Fibroblast of lung (primary cell): ENCODE results near the gene CDK1. TPM values are rescaled to one million over a fixed set of nuclear protein-coding genes. Genes with fewer than 3 reads are reported as not detected.

ENCODE experiments used
- DNase-seq, 2 donors: peaks; one replicate each; pipeline versions ENCODE4 v3.0.0 to v3.0.0-alpha.2; 2010; ENCODE audit warnings: low read depth in 2 of 2
- H2AFZ ChIP-seq: 2 replicates; pipeline ENCODE4 v1.5.1; 2012; ENCODE audit warnings: low read length, control low read depth, inconsistent platforms
- H3K27ac ChIP-seq: 2 replicates; pipeline ENCODE4 v1.5.1; 2011; ENCODE audit warnings: low read length, control low read depth; ENCODE audit not compliant: insufficient read depth
- H3K27me3 ChIP-seq: 2 replicates; pipeline ENCODE4 v1.5.1; 2011; ENCODE audit warnings: mild to moderate bottlenecking, low read length; ENCODE audit not compliant: control insufficient read depth, insufficient read depth
- H3K36me3 ChIP-seq: 2 replicates; pipeline ENCODE4 v1.5.1; 2011; ENCODE audit warnings: low read length; ENCODE audit not compliant: control insufficient read depth, insufficient read depth
- H3K4me1 ChIP-seq: 2 replicates; pipeline ENCODE4 v1.5.1; 2011; ENCODE audit warnings: low read length; ENCODE audit not compliant: control insufficient read depth, insufficient read depth; ENCODE audit errors: extremely low read depth
- H3K4me2 ChIP-seq: 2 replicates; pipeline ENCODE4 v1.5.1; 2011; ENCODE audit warnings: low read length, control low read depth; ENCODE audit not compliant: insufficient read depth; ENCODE audit errors: extremely low read depth
- H3K4me3 ChIP-seq, 4 experiments: fragments of 200-600 bp in 1 of 4; sonication (generic) in 1 of 4; replicated peaks in 1 of 4; 2 replicates each; pipeline ENCODE4 v1.5.1; 2011 to 2016; ENCODE audit warnings: low read length in 4 of 4, low read depth in 3 of 4, mild to moderate bottlenecking in 3 of 4, control low read depth in 2 of 4, inconsistent platforms in 1 of 4, mixed read lengths in 1 of 4; ENCODE audit not compliant: insufficient read depth in 1 of 4; ENCODE audit errors: control extremely low read depth in 1 of 4
- H3K79me2 ChIP-seq: 2 replicates; pipeline ENCODE4 v1.5.1; 2012; ENCODE audit warnings: mild to moderate bottlenecking, low read length, inconsistent platforms; ENCODE audit not compliant: control insufficient read depth, insufficient read depth
- H3K9ac ChIP-seq: 2 replicates; pipeline ENCODE4 v1.5.1; 2011; ENCODE audit warnings: mild to moderate bottlenecking, low read length, control low read depth; ENCODE audit not compliant: insufficient read depth
- H3K9me3 ChIP-seq: 2 replicates; pipeline ENCODE4 v1.5.1; 2012; ENCODE audit warnings: low read depth, low read length; ENCODE audit not compliant: control insufficient read depth, insufficient read depth
- H4K20me1 ChIP-seq: 2 replicates; pipeline ENCODE4 v1.5.1; 2011; ENCODE audit warnings: low read length; ENCODE audit not compliant: control insufficient read depth, insufficient read depth; ENCODE audit errors: extremely low read depth
- EZH2 ChIP-seq: IDR thresholded peaks from 2 replicates; pipeline ENCODE4 v1.5.1; 2012; ENCODE audit warnings: low read length, control low read depth, mild to moderate bottlenecking; ENCODE audit errors: missing control alignments
- polyA plus RNA-seq, 2 donors: library from polyadenylated mRNA; depleted of rRNA in 1 of 2; stranded (reverse) in 1 of 2; unstranded in 1 of 2; fragments of >200 nt; gene quantifications; 2 replicates each; pipeline ENCODE4 v1.2.1, GENCODE V29; 2011 to 2012; ENCODE audit warnings: missing spikeins in 1 of 2
- total RNA-seq: library from RNA; depleted of rRNA; stranded (reverse); fragments of >200 nt; gene quantifications from 2 replicates; pipeline ENCODE4 v1.2.1, GENCODE V29; 2014
- TF ChIP-seq, protein P1 (sequence below), 2 donors: IDR thresholded peaks in 1 of 2; conservative IDR thresholded peaks in 1 of 2; 1 replicate in 1 of 2; 2 replicates in 1 of 2; pipeline ENCODE4 v1.5.1; 2011 to 2012; ENCODE audit warnings: low read length in 2 of 2, control low read depth in 1 of 2, inconsistent platforms in 1 of 2, low read depth in 1 of 2, mild to moderate bottlenecking in 1 of 2

Gene CDK1
- total and polyA plus RNA-seq, 2 donors (not counting 1 experiment from before 2014, with no cell fraction given), result 13.9 to 14.8 TPM

DNA sequence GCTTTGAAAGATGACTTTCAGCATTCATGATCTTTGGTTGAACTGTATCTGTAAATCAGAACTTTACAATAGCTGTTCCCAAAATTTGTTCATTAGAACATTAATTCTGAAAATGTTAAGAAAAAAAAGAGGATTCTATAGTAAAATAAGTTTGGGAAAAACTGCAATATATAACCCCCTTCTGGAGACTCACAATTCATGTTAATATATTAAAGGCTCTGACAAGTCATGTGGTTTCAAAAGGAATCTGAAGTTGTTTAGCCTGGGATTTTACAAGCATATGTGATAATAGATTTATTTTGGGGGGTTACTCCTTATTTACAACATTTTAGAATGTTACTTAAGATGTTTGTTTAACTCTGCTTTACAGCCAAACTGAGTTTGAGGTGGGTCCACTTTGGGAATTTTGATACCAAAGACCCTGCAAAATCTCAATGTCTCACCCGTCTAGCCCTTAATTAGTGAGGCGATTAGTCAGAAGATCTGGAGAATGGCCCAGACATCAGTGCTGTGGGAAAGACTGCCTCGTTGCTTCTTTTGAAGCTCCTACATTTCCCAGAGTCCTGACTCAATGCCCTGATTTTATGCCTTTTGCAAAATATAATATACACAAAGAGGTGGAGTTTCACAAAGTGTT lies 40.0 kb downstream of the CDK1 start:
- Histone ChIP-seq H3K27me3 (no peaks in the 10 kb centered on the region), H3K4me3 (no peak overlapping the region), H3K36me3 (no peaks in the 10 kb centered on the region), H3K27ac (no peak overlapping the region), H4K20me1 (no peaks in the 10 kb centered on the region), H2AFZ (no peak overlapping the region), H3K4me2 (no peak overlapping the region), H3K9ac (no peak overlapping the region), H3K79me2 (no peaks in the 10 kb centered on the region), H3K9me3 (no peaks in the 10 kb centered on the region), H3K4me1 (peaks cover 11% of the 10 kb centered on the region)
- DNase-seq, result peak; percentile 46 to 91
- TF ChIP-seq, protein P1, sequence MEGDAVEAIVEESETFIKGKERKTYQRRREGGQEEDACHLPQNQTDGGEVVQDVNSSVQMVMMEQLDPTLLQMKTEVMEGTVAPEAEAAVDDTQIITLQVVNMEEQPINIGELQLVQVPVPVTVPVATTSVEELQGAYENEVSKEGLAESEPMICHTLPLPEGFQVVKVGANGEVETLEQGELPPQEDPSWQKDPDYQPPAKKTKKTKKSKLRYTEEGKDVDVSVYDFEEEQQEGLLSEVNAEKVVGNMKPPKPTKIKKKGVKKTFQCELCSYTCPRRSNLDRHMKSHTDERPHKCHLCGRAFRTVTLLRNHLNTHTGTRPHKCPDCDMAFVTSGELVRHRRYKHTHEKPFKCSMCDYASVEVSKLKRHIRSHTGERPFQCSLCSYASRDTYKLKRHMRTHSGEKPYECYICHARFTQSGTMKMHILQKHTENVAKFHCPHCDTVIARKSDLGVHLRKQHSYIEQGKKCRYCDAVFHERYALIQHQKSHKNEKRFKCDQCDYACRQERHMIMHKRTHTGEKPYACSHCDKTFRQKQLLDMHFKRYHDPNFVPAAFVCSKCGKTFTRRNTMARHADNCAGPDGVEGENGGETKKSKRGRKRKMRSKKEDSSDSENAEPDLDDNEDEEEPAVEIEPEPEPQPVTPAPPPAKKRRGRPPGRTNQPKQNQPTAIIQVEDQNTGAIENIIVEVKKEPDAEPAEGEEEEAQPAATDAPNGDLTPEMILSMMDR (conservative IDR thresholded peaks at IDR 0.05 in 1 of 2, IDR thresholded peaks at IDR 0.05 in 1 of 2; ENCODE audit: low read depth in 1 of 2, low read length in 2 of 2), result no peak
- TF ChIP-seq EZH2, result no peak

DNA sequence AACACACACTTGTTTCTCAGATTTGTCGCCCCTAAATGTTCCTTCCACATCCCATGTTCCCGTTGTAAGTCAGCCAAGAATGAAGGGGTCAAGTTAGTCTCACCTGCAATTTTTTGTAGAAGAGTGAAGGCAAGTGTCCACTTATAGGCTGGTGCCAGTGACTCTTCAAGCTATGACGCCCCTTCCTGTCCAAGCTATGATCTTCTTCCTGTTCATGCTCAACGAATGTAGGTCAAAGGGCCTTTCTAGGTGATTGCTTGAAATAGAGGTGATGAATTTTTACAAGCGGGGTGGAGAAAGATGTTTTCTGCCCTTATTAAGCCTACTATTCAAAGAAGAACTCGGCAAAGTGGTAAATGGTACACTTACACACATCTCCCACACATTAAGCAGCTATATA lies 41.0 kb downstream of the CDK1 start:
- Histone ChIP-seq H3K4me1 (peaks cover 11% of the 10 kb centered on the region), H3K4me2 (no peak overlapping the region), H3K4me3 (no peak overlapping the region), H4K20me1 (no peaks in the 10 kb centered on the region), H3K9ac (no peak overlapping the region), H3K27ac (no peak overlapping the region), H2AFZ (no peak overlapping the region), H3K9me3 (no peaks in the 10 kb centered on the region), H3K79me2 (no peaks in the 10 kb centered on the region), H3K36me3 (no peaks in the 10 kb centered on the region), H3K27me3 (no peaks in the 10 kb centered on the region)
- no peak for DNase-seq
- TF ChIP-seq EZH2, result no peak
- TF ChIP-seq, protein P1 (conservative IDR thresholded peaks at IDR 0.05 in 1 of 2, IDR thresholded peaks at IDR 0.05 in 1 of 2; ENCODE audit: low read depth in 1 of 2, low read length in 2 of 2), result no peak

GRCh38 chr10:60820093-60820754 lies 41.9 kb downstream of the CDK1 start:
- Histone ChIP-seq H3K27ac (no peak overlapping the region), H3K4me3 (no peak overlapping the region), H3K9me3 (no peaks in the 10 kb centered on the region), H3K27me3 (no peaks in the 10 kb centered on the region), H3K9ac (no peak overlapping the region), H3K4me1 (peaks cover 11% of the 10 kb centered on the region), H4K20me1 (no peaks in the 10 kb centered on the region), H3K4me2 (no peak overlapping the region), H3K79me2 (no peaks in the 10 kb centered on the region), H3K36me3 (no peaks in the 10 kb centered on the region), H2AFZ (no peak overlapping the region)
- TF ChIP-seq, protein P1 (conservative IDR thresholded peaks at IDR 0.05 in 1 of 2, IDR thresholded peaks at IDR 0.05 in 1 of 2; ENCODE audit: low read depth in 1 of 2, low read length in 2 of 2), result peak; percentile 37 to 41
- TF ChIP-seq EZH2, result no peak
- peak; percentile 33 to 92 for DNase-seq
